Measurements from ENCODE around the gene YWHAH. TPM values are rescaled to one million over a fixed set of nuclear protein-coding genes. Genes with fewer than 3 reads are reported as not detected.

The YWHAH gene
- total and polyA plus RNA-seq, 2 of the 8 experiments (the other 6 are each of a cell fraction or from before 2014, with no cell fraction given), result 146 to 247 TPM

- TF ChIP-seq KDM4A (IDR thresholded peaks at IDR 0.05; ENCODE audit: low read depth, low read length, severe bottlenecking) (peak; percentile 64), SP2 (IDR thresholded peaks at IDR 0.05; ENCODE audit: low read length) (no peak), KDM1A (IDR thresholded peaks at IDR 0.05; ENCODE audit: borderline replicate concordance, low read length) (no peak), SUZ12 (IDR thresholded peaks at IDR 0.05; ENCODE audit: low read length) (no peak), BCL11A (IDR thresholded peaks at IDR 0.05; ENCODE audit: low read depth in 2 of 2, low read length in 2 of 2) (no peak), KDM5A (IDR thresholded peaks at IDR 0.05; ENCODE audit: low read length) (no peak), SIN3A (conservative IDR thresholded peaks at IDR 0.05 in 1 of 2, IDR thresholded peaks at IDR 0.05 in 1 of 2; ENCODE audit: low read depth in 1 of 2, low read length in 2 of 2) (peak in 1 of 2 experiments; percentile 80; a peak in 2 of 4 replicates), TAF7 (optimal IDR thresholded peaks at IDR 0.05; ENCODE audit: borderline replicate concordance, low read depth, low read length) (peak; percentile 41)
These were observed 536 bp downstream of the YWHAH start (continued) for GRCh38 chr22:31944700-31945442.

All from H1 (cell line).